Smooth muscle cell (in vitro differentiated cells): ENCODE measurements around the gene ITPK1. TPM values are rescaled to one million over a fixed set of nuclear protein-coding genes. Genes with fewer than 3 reads are reported as not detected.

ENCODE experiments used
- DNase-seq: peaks from one replicate; lab custom pipeline; 2025; ENCODE audit not compliant: unreplicated experiment; lab: John Stamatoyannopoulos, UW
- H2AFZ ChIP-seq: fragments of 200-600 bp; sonication (generic); 2 replicates; pipeline ENCODE4 v1.6.0; 2016; ENCODE audit warnings: antibody characterized with exemption, low read depth, mild to moderate bottlenecking
- H3F3A ChIP-seq: fragments of 200-600 bp; sonication (generic); 2 replicates; pipeline ENCODE4 v1.6.0; 2017; ENCODE audit warnings: antibody characterized with exemption, low read depth
- H3K27ac ChIP-seq: fragments of 200-600 bp; sonication (generic); 2 replicates; pipeline ENCODE4 v1.5.1; 2016; ENCODE audit warnings: low read depth, mild to moderate bottlenecking
- H3K27me3 ChIP-seq: fragments of 200-600 bp; sonication (generic); 2 replicates; pipeline ENCODE4 v1.6.1; 2016; ENCODE audit warnings: low read depth, mild to moderate bottlenecking
- H3K36me3 ChIP-seq: fragments of 200-600 bp; sonication (generic); 2 replicates; pipeline ENCODE4 v1.5.1; 2016; ENCODE audit warnings: low read depth
- H3K4me1 ChIP-seq: fragments of 200-600 bp; sonication (generic); 2 replicates; pipeline ENCODE4 v1.5.1; 2016; ENCODE audit warnings: low read depth
- H3K4me2 ChIP-seq: fragments of 200-600 bp; sonication (generic); 2 replicates; pipeline ENCODE4 v1.6.0; 2016; ENCODE audit warnings: mild to moderate bottlenecking
- H3K4me3 ChIP-seq: fragments of 200-600 bp; sonication (generic); 2 replicates; pipeline ENCODE4 v1.5.1; 2016; ENCODE audit warnings: mild to moderate bottlenecking
- H3K79me2 ChIP-seq: fragments of 200-600 bp; sonication (generic); 2 replicates; pipeline ENCODE4 v1.6.0; 2016; ENCODE audit warnings: low read depth, mild to moderate bottlenecking
- H3K9ac ChIP-seq: fragments of 200-600 bp; sonication (generic); 2 replicates; pipeline ENCODE4 v1.6.0; 2016; ENCODE audit warnings: low read depth
- H3K9me3 ChIP-seq: fragments of 200-600 bp; sonication (generic); replicated peaks from 2 replicates; pipeline ENCODE4 v1.5.1; 2016; ENCODE audit warnings: low read depth
- H4K20me1 ChIP-seq: fragments of 200-600 bp; sonication (generic); 2 replicates; pipeline ENCODE4 v1.6.0; 2016; ENCODE audit warnings: low read depth
- CTCF ChIP-seq: fragments of 200-600 bp; sonication (generic); IDR thresholded peaks from 2 replicates; pipeline ENCODE4 v1.5.1; 2017; ENCODE audit warnings: borderline replicate concordance, mild to moderate bottlenecking, antibody characterized with exemption; ENCODE audit not compliant: insufficient read depth, poor library complexity, severe bottlenecking
- WGBS: methylation state at CpG from one replicate; pipeline ENCODE4 v1.1.7; 2016; ENCODE audit warnings: low lambda C conversion rate; 5-methylcytosine and 5-hydroxymethylcytosine counted together
- polyA plus RNA-seq: library from polyadenylated mRNA; unstranded; fragments of >200 nt; fragmentation: Nextera tagmentation; extraction: Ambion mirVana; gene quantifications from 2 replicates; pipeline ENCODE4 v1.2.1, GENCODE V29; 2016
- total RNA-seq: library from RNA; depleted of rRNA; stranded (reverse); fragments of >200 nt; gene quantifications from 2 replicates; pipeline ENCODE4 v1.2.3, GENCODE V29; 2014

ITPK1 gene
- total and polyA plus RNA-seq, 2 experiments from 2014 or later: 9.2 to 14.2 TPM

DNA sequence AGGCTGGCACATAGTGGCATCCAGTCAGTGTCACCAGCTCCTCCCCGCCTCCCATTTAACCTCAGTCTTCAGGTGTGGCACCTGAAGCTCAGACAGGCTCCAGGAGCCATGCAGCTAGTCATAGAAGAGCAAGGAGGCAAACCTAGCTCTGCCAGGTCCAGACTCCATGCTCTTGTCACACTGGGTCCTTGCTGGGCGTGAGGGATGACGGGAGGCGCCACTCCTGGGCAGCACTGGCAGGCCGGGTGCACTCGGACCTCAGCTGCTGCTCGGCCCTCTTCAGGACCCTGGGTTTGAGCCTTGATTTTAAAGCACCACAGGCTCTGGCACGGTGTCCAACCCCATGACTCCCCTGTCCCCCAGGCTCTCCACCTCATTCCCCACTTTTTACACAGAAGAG, 24.1 kb downstream of the ITPK1 start:
- no peak overlapping the region for H3K27ac ChIP-seq
- no peak overlapping the region for H3K9ac ChIP-seq
- peaks cover 74% of the 10 kb centered on the region for H4K20me1 ChIP-seq

DNA sequence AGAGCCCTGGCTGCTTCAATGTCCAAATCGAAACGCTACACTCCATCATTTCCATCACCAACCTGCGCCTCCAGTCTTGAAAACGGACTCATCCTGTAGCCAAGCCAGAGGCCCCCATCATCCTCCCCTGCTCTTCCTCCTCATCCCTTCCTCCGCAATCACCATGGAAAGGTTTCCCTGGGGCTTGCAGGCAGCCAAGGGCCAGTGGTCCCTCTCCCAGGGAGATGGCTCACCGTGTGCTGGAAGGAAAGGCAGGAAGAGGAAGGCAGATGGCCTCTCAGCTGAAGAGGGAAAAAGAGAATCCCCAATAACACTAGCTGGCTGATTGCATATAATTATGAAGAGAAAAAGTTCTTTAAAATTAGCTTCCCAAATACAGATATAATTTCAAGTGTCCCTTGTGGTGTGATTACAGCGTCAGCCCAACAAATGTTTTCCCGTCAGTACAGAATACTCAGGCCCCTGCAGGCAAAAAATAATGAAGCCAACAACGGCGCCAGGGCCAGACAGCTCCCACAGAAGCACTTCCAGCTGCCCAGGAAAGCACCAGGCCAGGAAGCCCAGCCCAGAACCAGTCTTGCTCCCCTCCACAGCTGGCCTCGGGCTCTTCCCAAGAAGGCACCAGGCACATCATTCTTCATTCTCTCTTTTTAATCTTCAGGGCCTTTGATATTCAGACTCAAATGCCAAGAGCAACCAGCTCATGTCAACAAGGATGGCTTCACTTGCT, 24.7 kb downstream of the ITPK1 start:
- Histone ChIP-seq H4K20me1 (peaks cover 77% of the 10 kb centered on the region), H3K79me2 (peaks cover 26% of the 10 kb centered on the region)

More for the DNA sequence above, 24.1 kb downstream of the ITPK1 start:
- H3K27me3 ChIP-seq: no peaks in the 10 kb centered on the region
- TF ChIP-seq CTCF: no peak
- H3K9me3 ChIP-seq: no peaks in the 10 kb centered on the region
- H3K79me2 ChIP-seq: peaks cover 32% of the 10 kb centered on the region
- no peaks in the 10 kb centered on the region for H3F3A ChIP-seq
- DNase-seq: no peak
- H2AFZ ChIP-seq: no peak overlapping the region
- H3K4me3 ChIP-seq: no peak overlapping the region
- peaks cover 2% of the 10 kb centered on the region for H3K4me1 ChIP-seq
- no peaks in the 10 kb centered on the region for H3K36me3 ChIP-seq
- H3K4me2 ChIP-seq: no peak overlapping the region
- 95% methylated on average over 8 of the region's 8 CpGs for WGBS

GRCh38 chr14:93089521-93090269, 26.0 kb downstream of the ITPK1 start:
- no peak for TF ChIP-seq CTCF
- Histone ChIP-seq H3K4me2 (no peak overlapping the region), H3F3A (no peaks in the 10 kb centered on the region), H3K9ac (no peak overlapping the region), H2AFZ (no peak overlapping the region), H3K79me2 (peaks cover 24% of the 10 kb centered on the region), H3K9me3 (no peaks in the 10 kb centered on the region), H3K27me3 (no peaks in the 10 kb centered on the region), H3K27ac (no peak overlapping the region), H3K4me1 (peaks cover 15% of the 10 kb centered on the region), H3K36me3 (no peaks in the 10 kb centered on the region), H3K4me3 (no peak overlapping the region), H4K20me1 (peaks cover 80% of the 10 kb centered on the region)
- WGBS: 86% methylated on average over 10 of the region's 10 CpGs
- no peak for DNase-seq

More for the DNA sequence above, 24.7 kb downstream of the ITPK1 start:
- no peak overlapping the region for H3K9ac ChIP-seq
- no peak overlapping the region for H3K4me2 ChIP-seq
- H2AFZ ChIP-seq: no peak overlapping the region
- no peak for DNase-seq
- TF ChIP-seq CTCF: no peak
- H3K27me3 ChIP-seq: no peaks in the 10 kb centered on the region
- H3K9me3 ChIP-seq: no peaks in the 10 kb centered on the region
- H3K36me3 ChIP-seq: no peaks in the 10 kb centered on the region
- H3K4me1 ChIP-seq: peaks cover 9% of the 10 kb centered on the region
- H3K4me3 ChIP-seq: no peak overlapping the region
- H3F3A ChIP-seq: no peaks in the 10 kb centered on the region
- no peak overlapping the region for H3K27ac ChIP-seq
- WGBS: 89% methylated on average over 11 of the region's 11 CpGs
